GM12801 (cell line): Measurements from ENCODE around the gene CEP85L.

ENCODE experiments used
- CTCF ChIP-seq: IDR thresholded peaks from one replicate; pipeline ENCODE4 v1.5.1; 2011; ENCODE audit warnings: control low read depth; ENCODE audit not compliant: insufficient read length; ENCODE audit errors: extremely low read depth

The CEP85L gene

GRCh38 chr6:118584911-118585310 is 66.5 kb downstream of the CEP85L start:
- no peak for TF ChIP-seq CTCF

GRCh38 chr6:118581489-118581959 is 69.9 kb downstream of the CEP85L start:
- no peak for TF ChIP-seq CTCF

DNA sequence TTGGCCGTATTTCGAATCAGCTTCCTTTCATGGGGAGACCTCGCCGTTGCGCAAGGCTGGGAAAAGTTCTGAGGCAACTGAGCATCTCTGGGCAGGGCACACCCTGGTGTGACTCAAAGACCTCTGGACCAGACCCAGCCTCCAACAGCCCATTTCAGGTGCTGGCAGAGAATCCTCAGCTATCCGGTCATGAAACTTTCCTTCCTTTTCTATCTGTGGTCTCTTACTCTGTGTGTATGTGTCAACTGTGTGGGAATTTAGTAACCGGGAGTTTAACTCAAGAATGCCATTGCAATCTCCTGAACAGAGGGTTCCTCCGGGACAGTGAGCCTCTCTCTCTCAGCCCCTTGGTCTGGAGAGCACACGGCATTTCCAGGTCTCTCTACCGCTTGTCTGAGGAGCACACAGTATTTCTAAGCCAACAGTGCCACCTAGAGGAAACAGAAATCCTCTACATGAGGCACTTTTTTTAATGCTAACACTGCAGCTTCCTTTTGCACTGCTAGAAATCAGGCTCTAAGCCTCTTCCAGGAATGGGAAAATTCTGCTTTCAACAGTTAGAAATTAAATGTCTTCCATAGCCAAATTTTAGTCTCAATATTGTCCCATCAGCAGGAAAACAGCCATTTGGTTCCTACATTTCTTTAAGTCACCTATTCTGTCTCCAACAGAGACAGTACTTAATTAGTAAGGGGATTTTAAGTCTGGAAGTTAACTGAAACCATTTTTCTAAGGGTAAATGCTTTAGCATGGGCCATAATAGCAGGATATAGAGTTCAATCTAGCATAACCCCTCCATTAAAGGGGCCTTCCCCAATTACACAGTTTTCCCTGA is 70.6 kb downstream of the CEP85L start:
- no peak for TF ChIP-seq CTCF

GRCh38 chr6:118579786-118580185 is 71.6 kb downstream of the CEP85L start:
- TF ChIP-seq CTCF, result no peak

- TF ChIP-seq CTCF, result no peak
Observed at GRCh38 chr6:118578617-118579016, 72.8 kb downstream of the CEP85L start.

- no peak for TF ChIP-seq CTCF
Observed at GRCh38 chr6:118577972-118578371, 73.4 kb downstream of the CEP85L start.

DNA sequence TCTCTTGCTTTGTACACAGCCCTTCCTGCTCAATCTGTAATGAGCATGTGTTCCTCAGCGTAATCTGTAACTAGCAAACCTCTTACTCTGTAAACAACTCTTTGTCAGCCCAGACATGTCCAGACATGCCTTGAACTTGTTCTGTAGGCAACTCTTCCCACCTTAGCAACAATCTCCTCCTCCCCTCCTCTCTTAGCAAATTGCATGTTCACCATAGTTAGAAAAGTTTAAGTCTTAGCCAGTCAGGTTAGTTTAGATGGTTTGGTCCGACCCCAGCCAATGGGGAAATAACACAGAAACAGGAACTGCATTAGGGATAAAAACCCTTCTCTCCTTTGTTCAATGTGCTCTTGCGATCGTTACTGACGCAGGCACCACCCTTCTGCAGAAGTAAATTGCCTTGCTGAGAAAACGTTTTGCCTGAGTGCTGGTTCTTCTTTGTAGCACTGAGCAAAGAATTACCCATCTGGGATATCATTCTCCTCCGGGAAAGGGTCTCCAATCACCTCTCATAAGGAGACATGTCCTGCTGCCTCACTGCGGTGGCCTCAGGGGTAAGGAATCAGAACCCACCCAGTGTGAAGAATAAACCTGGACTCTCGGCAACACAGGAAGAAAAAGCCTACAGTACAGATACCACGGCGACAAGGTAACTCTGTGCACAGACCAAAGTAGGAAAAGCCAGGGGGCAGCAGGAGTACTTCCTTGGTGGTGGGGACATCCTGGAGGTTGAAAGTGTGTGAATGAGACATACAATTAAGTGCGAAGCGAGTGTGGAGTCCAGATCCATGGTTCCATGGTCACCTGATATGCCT is 77.1 kb downstream of the CEP85L start:
- TF ChIP-seq CTCF, result no peak
